HG02852 (cell line): ENCODE data around the gene KRT80.

Experiments used
- ATAC-seq: cut with Tn5 transposase; IDR thresholded peaks from one replicate; pipeline ENCODE4 v1.9.1; 2021; ENCODE audit warnings: mild to moderate bottlenecking, moderate library complexity; ENCODE audit not compliant: unreplicated experiment

Gene KRT80

GRCh38 chr12:52199294-52199919, 7.6 kb upstream of the KRT80 start:
- ATAC-seq = no peak

DNA sequence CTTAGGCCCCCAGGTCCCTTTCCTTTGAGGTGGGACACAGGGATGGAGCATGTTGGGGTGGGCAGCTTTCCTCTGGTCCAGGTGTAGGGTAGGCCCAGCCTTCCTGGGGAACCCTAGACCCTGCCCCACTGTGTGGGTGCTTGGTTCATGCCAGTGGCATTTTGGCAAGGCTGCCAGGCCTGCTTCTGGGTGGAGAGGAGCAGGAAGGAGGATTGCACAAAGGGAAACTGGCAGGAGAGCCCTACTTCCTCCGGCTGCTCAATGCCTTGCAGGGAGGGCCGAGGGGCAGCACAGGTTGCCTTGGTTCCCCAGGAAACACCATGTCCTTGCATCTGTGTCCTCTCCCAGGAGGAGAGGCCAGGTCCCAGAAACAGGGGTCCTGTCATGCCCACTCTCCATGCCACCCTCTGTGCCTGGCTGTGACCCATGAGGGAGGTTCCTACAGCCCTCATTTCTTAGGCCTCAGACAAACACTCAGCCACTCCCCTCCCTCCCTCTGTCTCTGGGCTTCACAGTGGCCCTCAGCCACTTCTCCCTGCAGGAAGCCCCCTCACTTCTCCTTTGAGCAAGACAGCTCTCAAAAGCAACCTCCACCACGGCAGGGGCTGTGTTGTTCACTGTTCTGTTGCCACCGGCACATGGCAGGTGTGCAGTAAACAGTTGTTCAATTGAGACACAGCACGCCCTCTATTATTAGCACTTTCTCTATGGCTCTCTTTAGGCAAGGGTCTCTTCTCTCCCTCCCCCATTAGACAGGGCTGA, 6.8 kb upstream of the KRT80 start:
- no peak for ATAC-seq

DNA sequence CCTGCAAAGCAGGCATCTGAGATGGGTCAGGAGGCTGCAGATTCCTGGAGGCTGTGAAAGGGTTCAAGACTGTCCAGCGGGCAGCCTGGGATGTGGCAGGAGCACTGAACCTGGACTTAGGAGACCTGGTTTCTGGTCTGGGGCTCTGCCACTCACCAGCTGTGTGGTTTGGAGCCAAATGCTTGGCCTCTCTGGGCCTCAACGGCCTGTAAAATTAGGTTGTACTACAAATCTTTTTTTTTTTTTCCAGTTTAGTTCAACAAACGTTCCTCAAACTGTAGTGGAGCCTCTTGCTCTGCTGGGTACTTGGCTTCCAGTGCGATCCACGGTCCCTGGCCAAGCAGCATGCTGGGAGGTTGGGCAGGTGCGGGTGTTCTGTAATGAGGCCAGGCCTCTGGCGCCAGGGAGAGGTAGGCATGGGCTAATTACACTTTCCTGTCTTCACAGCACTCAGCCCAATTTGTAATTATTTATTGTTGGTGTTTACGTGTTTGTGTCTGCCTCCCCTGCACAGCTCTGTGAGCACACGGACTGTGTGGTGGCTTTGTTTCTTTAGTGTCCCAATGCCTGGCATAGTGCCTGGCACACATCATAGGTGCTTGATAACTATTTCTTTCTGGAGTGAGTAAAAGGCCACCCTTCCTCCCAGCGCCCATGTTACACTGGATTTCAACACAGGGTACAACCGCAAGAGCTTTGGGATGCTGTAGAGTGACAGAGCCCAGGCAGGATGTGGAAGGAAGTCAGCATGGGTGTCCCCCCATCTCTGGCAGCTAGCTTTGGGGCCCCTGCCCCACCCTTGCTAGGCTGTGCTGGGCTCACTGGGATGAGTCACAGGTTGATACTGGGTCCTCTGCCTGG, 5.8 kb upstream of the KRT80 start:
- no peak for ATAC-seq

GRCh38 chr12:52195065-52195730, 3.4 kb upstream of the KRT80 start:
- no peak for ATAC-seq

DNA sequence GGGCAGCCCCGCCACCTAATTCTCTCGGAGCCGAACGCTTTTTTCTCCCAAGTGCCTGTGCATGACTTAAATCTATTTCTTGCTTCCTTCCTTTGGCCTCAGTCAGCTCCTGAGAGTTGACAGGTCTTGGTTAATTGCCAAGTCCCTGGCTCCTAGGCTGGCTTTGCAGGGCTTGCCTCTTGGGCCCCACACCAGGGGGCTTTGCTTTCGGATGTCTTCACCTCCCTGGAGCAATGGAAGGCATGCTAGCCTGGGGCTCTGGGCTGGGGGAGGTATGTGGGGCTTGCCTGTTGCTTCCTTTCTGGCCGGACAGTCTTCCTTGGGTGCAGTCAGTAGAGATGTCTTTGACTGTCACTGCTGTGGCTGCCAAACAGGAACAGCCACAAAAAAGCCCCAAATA, 2.2 kb upstream of the KRT80 start:
- no peak for ATAC-seq

GRCh38 chr12:52193532-52193931, 1.7 kb upstream of the KRT80 start:
- ATAC-seq = no peak

DNA sequence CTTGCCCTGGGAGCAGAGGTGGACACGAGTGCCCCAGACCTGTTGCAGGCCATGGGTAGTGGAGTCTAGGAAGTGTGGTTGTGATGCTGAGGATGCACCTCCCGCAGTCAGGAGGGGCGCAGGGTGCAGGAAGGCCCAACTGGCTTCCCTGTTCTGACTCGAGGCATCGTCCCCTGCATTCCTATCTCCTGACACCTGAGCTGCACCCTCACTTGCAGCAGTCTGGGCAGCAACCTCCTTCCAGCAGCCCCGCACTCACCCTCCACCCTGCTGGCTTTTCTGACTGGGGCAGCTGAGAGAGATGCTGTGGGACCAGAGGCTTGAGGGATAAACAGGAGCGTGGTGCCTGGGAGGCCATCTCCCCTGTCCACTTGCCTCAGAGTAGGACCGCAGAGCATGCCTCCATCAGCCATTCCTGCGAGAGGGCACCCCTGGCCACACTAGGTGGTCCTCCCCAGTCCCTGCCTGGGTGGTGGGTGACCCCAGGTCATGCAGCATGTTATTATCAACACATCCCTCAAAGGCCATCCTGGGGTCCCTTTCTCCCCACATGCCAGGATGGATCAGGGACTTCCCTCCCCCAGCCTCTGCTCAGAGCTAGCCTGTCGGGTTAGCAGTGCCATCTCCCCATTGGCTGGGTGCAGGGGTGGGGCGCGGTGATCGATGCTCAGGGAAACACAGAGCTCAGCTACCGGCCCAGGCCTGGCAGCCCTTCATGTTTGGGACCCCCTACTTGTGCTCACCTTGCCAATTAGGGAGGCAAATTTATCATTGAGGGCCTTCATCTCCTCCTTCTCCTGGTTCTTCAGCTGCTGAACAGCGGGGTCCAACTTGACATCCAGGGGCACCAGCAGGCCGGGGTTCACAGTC, 719 bp downstream of the KRT80 start:
- no peak for ATAC-seq

DNA sequence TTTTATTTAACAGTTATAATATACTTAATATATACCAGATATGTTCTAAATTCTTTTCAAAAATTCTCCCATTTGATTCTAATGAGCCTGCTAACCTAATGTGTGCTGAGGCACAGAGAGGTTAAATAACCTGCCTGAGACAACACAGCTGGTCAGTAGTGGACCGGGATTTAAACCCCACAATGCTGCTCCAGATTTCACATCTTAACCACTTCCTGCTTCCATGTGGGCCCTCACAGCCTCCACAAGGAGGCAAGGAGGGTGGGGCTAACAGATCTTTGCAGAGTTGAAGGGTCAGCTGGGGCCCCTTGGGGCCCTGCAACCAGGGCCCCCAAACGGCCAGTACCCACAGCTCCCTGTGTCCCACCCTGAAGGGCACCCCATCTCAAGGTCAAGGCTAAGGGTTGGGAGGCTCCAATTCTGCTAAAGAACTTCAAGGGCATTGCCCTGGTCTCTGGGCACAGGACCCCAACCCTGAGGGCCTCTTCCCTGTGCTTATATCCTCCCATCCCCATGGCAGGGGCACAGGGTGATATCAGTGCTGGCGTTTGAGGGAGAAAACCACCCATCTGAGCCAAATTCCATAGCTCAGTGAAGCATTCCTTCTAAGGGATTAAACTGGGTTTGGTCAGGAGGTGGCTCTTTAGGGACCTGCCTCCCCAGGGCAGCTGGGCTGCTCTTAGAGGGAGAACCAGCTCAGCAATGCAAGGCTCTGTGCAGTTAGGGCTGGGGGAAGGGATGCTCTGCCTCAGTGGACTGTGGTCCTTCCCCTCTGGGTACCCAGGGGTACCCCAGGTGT, 2.2 kb downstream of the KRT80 start:
- no peak for ATAC-seq

DNA sequence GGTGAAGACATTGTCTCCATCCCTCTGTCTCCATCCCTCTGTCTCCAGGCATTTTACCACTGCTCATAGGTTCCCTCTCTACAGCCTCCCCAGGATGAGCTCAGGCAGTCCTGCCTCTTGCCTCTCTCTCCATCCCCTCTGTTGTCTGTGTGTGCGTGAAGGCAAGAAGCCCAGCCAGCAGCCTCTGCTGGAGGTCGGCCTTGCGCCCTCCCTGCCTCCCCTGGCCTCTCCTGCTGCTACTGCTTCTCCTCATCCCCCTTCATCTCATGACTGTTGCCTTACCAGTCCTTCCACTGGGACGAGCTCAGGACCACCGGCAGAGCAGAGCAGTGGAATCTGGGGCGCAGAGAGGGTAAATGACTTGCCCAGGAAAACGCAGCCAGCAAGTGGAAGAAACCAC, 3.2 kb downstream of the KRT80 start:
- no peak for ATAC-seq

- ATAC-seq = no peak
Measured at GRCh38 chr12:52187640-52188039, 4.2 kb downstream of the KRT80 start.

GRCh38 chr12:52187206-52187605, 4.6 kb downstream of the KRT80 start:
- ATAC-seq = no peak

- ATAC-seq = no peak
Measured at GRCh38 chr12:52186118-52186840, 5.5 kb downstream of the KRT80 start.

GRCh38 chr12:52185400-52185967, 6.3 kb downstream of the KRT80 start:
- no peak for ATAC-seq

DNA sequence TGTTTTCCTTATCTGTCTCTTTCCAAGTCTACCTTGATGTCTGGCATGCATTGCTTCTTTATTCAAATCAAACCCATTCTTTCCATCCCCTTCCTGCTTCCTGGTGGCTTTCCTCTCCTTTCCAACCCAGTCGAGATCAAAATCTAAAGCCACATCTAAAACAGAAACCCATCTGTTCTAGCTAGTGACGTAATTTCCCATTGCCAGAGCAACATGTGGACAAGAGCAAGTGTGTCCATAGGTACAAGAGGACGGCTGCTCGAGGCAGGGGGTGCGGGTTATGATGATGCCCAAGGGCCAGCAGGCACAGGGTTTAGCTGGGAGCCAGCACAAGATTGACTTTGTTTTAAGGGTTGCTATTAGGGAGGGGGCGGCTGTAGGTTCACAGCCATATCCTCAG, 7.0 kb downstream of the KRT80 start:
- no peak for ATAC-seq

DNA sequence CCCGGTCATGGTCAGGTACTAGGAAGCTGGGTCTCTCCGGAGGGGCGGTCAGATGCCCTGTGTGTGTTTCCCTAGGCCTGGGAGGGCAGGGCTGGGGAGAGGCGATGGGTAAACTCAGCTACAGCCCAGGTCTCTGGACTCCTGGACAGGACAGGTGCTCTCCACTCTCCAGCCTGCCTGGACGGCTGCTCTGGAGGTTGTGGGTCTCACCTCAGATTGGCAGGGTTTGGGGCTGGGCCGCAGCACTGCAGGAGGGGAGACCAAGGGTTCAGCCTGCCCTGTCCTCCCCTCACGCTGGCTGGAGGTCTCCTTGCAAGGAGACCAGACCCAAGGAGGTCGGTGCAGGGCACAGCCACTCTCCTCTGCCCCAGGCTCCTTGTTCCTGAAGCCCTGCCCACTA, 7.8 kb downstream of the KRT80 start:
- ATAC-seq = no peak

- no peak for ATAC-seq
Measured at GRCh38 chr12:52183544-52183910, 8.3 kb downstream of the KRT80 start.

DNA sequence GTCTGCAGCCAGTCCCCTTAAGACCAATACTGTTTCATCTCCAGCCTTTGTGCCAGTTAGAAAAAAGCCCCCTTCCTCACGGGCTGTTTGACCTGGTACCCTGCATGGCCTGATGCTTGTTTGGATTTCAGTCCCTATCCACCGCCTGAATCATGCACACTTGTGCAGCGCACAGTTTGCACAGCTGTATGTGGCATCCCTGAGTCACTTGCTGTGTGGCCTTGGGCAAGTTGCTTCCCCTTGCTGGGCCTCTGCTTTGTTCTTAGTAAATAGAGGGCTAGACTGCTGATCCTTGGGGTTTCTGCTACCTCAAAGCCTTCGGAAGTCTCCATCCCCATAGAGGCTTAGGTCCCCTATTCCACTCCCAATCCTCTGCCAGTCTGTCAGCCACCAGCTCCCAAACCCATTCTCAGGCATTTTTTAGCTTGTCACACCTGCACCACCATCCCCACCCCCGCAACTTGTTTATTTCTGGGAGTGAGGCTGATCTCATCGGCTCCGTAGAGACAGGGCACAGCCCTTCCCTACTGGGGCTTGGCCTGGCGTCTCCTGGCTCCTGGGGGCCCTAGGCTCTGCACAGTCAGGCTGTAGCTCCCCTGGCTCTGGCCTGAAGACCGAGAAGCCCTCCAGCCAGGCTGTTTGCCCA, 8.8 kb downstream of the KRT80 start:
- no peak for ATAC-seq

DNA sequence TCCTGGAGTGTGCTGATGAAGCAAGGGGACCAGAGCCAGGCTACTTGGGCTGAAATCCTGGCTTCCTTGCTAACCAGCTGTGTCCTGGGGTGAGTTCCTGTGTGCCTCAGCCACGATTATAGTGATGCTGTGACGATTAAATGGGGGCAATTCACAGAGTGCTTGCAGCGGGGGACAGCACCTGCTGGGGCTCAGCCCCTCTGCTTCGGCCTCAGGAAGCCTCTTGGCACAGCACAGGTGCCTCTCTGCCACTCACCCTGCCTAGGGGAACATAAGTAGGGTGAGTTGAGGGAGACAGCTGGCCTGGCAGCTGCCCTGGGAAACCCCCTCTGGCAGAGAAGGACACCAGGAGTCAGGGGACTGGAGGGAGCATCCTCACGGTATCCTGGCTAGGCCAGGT, 9.4 kb downstream of the KRT80 start:
- no peak for ATAC-seq
